H1 (cell line): ENCODE results near the gene DCTPP1. TPM values are rescaled to one million over a fixed set of nuclear protein-coding genes. Genes with fewer than 3 reads are reported as not detected.

Experiments used
- ASH2L ChIP-seq: fragments of 200-600, 300-600 bp; sonication (generic); IDR thresholded peaks from one replicate; pipeline ENCODE4 v1.7.1; 2017; ENCODE audit warnings: low read length
- CHD1 ChIP-seq: IDR thresholded peaks from 2 replicates; pipeline ENCODE4 v1.6.1; 2012; ENCODE audit warnings: low read depth, low read length, improper control_type of control experiment
- CHD7 ChIP-seq: fragments of 300-600 bp; sonication (generic); IDR thresholded peaks from 2 replicates; pipeline ENCODE4 v1.7.1; 2012; ENCODE audit warnings: low read length, moderate library complexity, mild to moderate bottlenecking, inconsistent platforms; ENCODE audit not compliant: insufficient replicate concordance
- E2F6 ChIP-seq: IDR thresholded peaks from 2 replicates; pipeline ENCODE4 v1.6.1; 2012; ENCODE audit warnings: inconsistent platforms
- HDAC6 ChIP-seq: IDR thresholded peaks from one replicate; pipeline ENCODE4 v1.7.1; 2012; ENCODE audit warnings: low read depth, mild to moderate bottlenecking, inconsistent platforms, low read length, moderate library complexity
- MAFK ChIP-seq: IDR thresholded peaks from 2 replicates; pipeline ENCODE4 v1.6.1; 2012; ENCODE audit warnings: low read depth, mild to moderate bottlenecking, improper control_type of control experiment, low read length
- MAX ChIP-seq: IDR thresholded peaks from 2 replicates; pipeline ENCODE4 v1.6.1; 2012; ENCODE audit warnings: inconsistent platforms
- SIN3A ChIP-seq, 2 experiments: IDR thresholded peaks in 1 of 2; conservative IDR thresholded peaks in 1 of 2; 2 replicates each; pipeline ENCODE4 v1.6.1; 2011 to 2012; ENCODE audit warnings: low read length in 2 of 2, improper control_type of control experiment in 1 of 2, low read depth in 1 of 2, mild to moderate bottlenecking in 1 of 2
- SP4 ChIP-seq: IDR thresholded peaks from 2 replicates; pipeline ENCODE4 v1.6.1; 2012; ENCODE audit warnings: low read length, inconsistent platforms
- polyA plus RNA-seq, 7 experiments: library from polyadenylated mRNA; depleted of rRNA in 3 of 7; stranded (reverse) in 5 of 7; unstranded in 2 of 7; fragments of >200 nt in 5 of 7; fragments of 200-250 nt in 2 of 7; gene quantifications; 1 replicate in 5 of 7; 2 replicates in 1 of 7; 4 replicates in 1 of 7; pipeline versions ENCODE4 v1.2.1 to v1.2.3, GENCODE V29; 2011 to 2013; ENCODE audit warnings: missing spikeins in 2 of 7, mixed read lengths in 2 of 7
- total RNA-seq: library from RNA; stranded (reverse); fragmentation: NEBNext Ultra II Directional; extraction: Animal tissue kit (Norgen Biotek cat#: 25700); gene quantifications from 2 replicates; pipeline ENCODE4 v1.2.1, GENCODE V29; 2021

Gene DCTPP1
- total and polyA plus RNA-seq, 2 of the 8 experiments (the other 6 are each of a cell fraction or from before 2014, with no cell fraction given), result 94.5 to 103 TPM

GRCh38 chr16:30429678-30430427 lies at the start of gene DCTPP1 (continued):
- TF ChIP-seq SIN3A (conservative IDR thresholded peaks at IDR 0.05 in 1 of 2, IDR thresholded peaks at IDR 0.05 in 1 of 2; ENCODE audit: low read depth in 1 of 2, low read length in 2 of 2) (peak in 1 of 2 experiments; percentile 26; a peak in 1 of 4 replicates), MAX (peak; percentile 92), CHD7 (no peak), HDAC6 (no peak), E2F6 (peak; percentile 83), CHD1 (no peak), ASH2L (no peak), SP4 (no peak; the same call in 1 of the 2 replicates), MAFK (no peak)
